Eye (tissue), 1 donor: ENCODE data around the gene MYH7B.
A peak's percentile ranks its signal among the peaks of the same experiment; 100 is the strongest.

Source experiments
- DNase-seq: peaks from one replicate; pipeline ENCODE4 v3.0.0-alpha.2; 2015

Gene MYH7B

GRCh38 chr20:34945315-34946077 is 10.2 kb upstream of the MYH7B start:
- no peak for DNase-seq

- DNase-seq: no peak
Measured at GRCh38 chr20:34946661-34947060, 9.0 kb upstream of the MYH7B start.

- no peak for DNase-seq
Measured at GRCh38 chr20:34947336-34947735, 8.3 kb upstream of the MYH7B start.

GRCh38 chr20:34948030-34948429 is 7.6 kb upstream of the MYH7B start:
- DNase-seq: no peak

GRCh38 chr20:34949120-34949519 is 6.5 kb upstream of the MYH7B start:
- no peak for DNase-seq

- no peak for DNase-seq
Measured at GRCh38 chr20:34951252-34951651, 4.4 kb upstream of the MYH7B start.

GRCh38 chr20:34951652-34952051 is 4.0 kb upstream of the MYH7B start:
- no peak for DNase-seq

- DNase-seq: no peak
Measured at GRCh38 chr20:34952671-34953070, 3.0 kb upstream of the MYH7B start.

GRCh38 chr20:34953960-34954359 is 1.7 kb upstream of the MYH7B start:
- DNase-seq: no peak

GRCh38 chr20:34954904-34955230 is 801 bp upstream of the MYH7B start:
- DNase-seq: no peak

GRCh38 chr20:34956041-34956458 is 382 bp downstream of the MYH7B start:
- no peak for DNase-seq

GRCh38 chr20:34956751-34957472 is 1.2 kb downstream of the MYH7B start:
- peak; percentile 16 for DNase-seq

GRCh38 chr20:34964486-34964885 is 8.8 kb downstream of the MYH7B start:
- no peak for DNase-seq

- no peak for DNase-seq
Measured at GRCh38 chr20:34965051-34965450, 9.4 kb downstream of the MYH7B start.

- no peak for DNase-seq
Measured at GRCh38 chr20:34967421-34967820, 11.8 kb downstream of the MYH7B start.

GRCh38 chr20:34968042-34968775 is 12.5 kb downstream of the MYH7B start:
- no peak for DNase-seq

- DNase-seq: no peak
Measured at GRCh38 chr20:34970193-34970840, 14.6 kb downstream of the MYH7B start.

GRCh38 chr20:34970846-34971560 is 15.3 kb downstream of the MYH7B start:
- DNase-seq: no peak

GRCh38 chr20:34971561-34972235 is 16.0 kb downstream of the MYH7B start:
- DNase-seq: no peak

- DNase-seq: no peak
Measured at GRCh38 chr20:34974246-34974645, 18.6 kb downstream of the MYH7B start.

GRCh38 chr20:34976286-34976685 is 20.6 kb downstream of the MYH7B start:
- no peak for DNase-seq
